Measurements from ENCODE around the gene SAMD14. TPM values are rescaled to one million over a fixed set of nuclear protein-coding genes. Genes with fewer than 3 reads are reported as not detected.

Gene SAMD14
- total and polyA plus RNA-seq, 3 experiments from 2014 or later = 0.92 to 1.3 TPM; not detected in 1

DNA sequence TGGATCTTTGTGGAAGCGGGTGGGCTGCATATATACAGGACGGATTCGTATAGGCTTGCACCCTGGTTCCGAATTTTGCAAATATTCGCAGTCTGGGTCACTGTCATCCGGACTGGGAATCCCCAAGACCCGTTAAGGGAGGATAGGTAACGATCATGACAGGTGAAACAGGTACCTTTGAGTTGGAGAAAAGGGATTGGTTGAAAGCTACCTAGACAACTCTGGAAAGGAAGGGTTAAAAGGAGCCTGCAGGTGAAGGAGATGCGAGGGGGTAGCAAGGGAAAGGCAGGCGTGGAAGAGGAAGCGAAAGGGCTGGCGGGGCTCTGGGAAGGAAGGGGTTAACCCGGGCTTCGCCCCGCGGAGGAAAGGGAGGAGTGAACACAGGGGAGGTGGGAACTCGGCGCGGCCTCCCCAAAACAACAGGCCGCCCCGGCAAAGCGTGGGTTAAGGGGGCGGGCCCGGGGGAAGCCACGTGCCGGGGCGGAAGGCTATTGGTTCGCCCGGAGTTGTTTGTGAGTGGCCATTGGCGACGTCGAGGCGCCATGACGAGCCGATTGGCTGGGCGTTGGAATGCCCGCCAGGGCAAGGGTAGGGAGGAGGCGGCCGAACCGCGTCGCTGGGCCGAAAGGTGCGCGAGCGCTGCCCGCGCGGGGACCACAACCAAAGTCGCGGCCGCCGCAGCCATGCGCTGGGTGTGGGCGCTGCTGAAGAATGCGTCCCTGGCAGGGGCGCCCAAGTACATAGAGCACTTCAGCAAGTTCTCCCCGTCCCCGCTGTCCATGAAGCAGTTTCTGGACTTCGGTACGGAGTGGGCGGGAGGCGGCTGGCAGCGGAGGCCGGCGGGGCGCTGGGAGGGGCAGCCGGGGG lies 35.0 kb downstream of the SAMD14 start, which contains the start of gene PDK2:
Gene PDK2 (plus strand): TSS at position 599 of the 867 bp plus-strand sequence. CDS start 85 bp downstream, at position 684.
- Mint-ChIP-seq H3K4me3 (peak within 1 kb of the TSS; percentile 88 to 100 (median 97)), H3K9me3 (no peaks in the 10 kb centered on the region), H3K27ac (peak within 1 kb of the TSS; percentile 88 to 98 (median 96)), H3K36me3 (peaks cover 0 to 41% (median 7%) of the 10 kb centered on the region in 3 donors), H3K4me1 (peaks cover 21 to 46% (median 27%) of the 10 kb centered on the region in 3 donors), H3K27me3 (no peaks in the 10 kb centered on the region)
- Histone ChIP-seq H3K36me3 (ENCODE audit: insufficient read depth, low read length) (peaks cover 10% of the 10 kb centered on the region), H3K4me1 (ENCODE audit: insufficient read depth, low read length) (peaks cover 17% of the 10 kb centered on the region), H3K9me3 (ENCODE audit: low read length) (no peaks in the 10 kb centered on the region), H3K4me3 (ENCODE audit: low read length) (peak within 1 kb of the TSS; percentile 100), H3K27me3 (ENCODE audit: insufficient read depth, low read length, poor library complexity, severe bottlenecking) (no peaks in the 10 kb centered on the region), H3K27ac (ENCODE audit: low read depth, low read length) (peak within 1 kb of the TSS; percentile 79)
- DNase-seq = peak; percentile 93 to 98 (median 97)
- ChIA-PET POLR2A (interaction anchor here (0.6 to 1.3 kb wide), 4 partner anchors 38 to 418 kb away, joined by 3 to 5 read pairs (median 4); no protein-coding TSS in a partner anchor), CTCF (interaction anchor here (0.8 to 5.7 kb wide), 44 partner anchors 9 to 527 kb away, joined by 3 to 75 read pairs (median 6); partner anchors contain the start of genes ITGA3, PPP1R9B, SAMD14 and SGCA)

- Mint-ChIP-seq H3K4me1 (peaks cover 18 to 41% (median 23%) of the 10 kb centered on the region in 3 donors), H3K4me3 (peak overlapping the region; percentile 88 to 100 (median 97)), H3K9me3 (no peaks in the 10 kb centered on the region), H3K36me3 (peaks cover 0 to 38% (median 7%) of the 10 kb centered on the region in 3 donors), H3K27me3 (no peaks in the 10 kb centered on the region), H3K27ac (peak overlapping the region; percentile 88 to 98 (median 96))
- Histone ChIP-seq H3K36me3 (ENCODE audit: insufficient read depth, low read length) (peaks cover 10% of the 10 kb centered on the region), H3K9me3 (ENCODE audit: low read length) (no peaks in the 10 kb centered on the region), H3K4me1 (ENCODE audit: insufficient read depth, low read length) (peaks cover 17% of the 10 kb centered on the region), H3K27me3 (ENCODE audit: insufficient read depth, low read length, poor library complexity, severe bottlenecking) (no peaks in the 10 kb centered on the region), H3K27ac (ENCODE audit: low read depth, low read length) (peak overlapping the region; percentile 79), H3K4me3 (ENCODE audit: low read length) (peak overlapping the region; percentile 100)
- ChIA-PET CTCF (interaction anchor here (0.7 to 5.7 kb wide), 51 partner anchors 10 to 527 kb away, joined by 3 to 75 read pairs (median 5); partner anchors contain the start of genes ITGA3, PPP1R9B, SAMD14 and SGCA), POLR2A (interaction anchor here (0.6 to 1.3 kb wide), 4 partner anchors 38 to 417 kb away, joined by 3 to 5 read pairs (median 4); no protein-coding TSS in a partner anchor)
- peak; percentile 78 to 91 (median 88) for DNase-seq
Observed at GRCh38 chr17:50094243-50094752, 35.7 kb downstream of the SAMD14 start.

GRCh38 chr17:50093807-50094206 lies 36.2 kb downstream of the SAMD14 start:
- DNase-seq = no peak
- Mint-ChIP-seq H3K36me3 (peaks cover 0 to 35% (median 7%) of the 10 kb centered on the region in 3 donors), H3K27ac (peak overlapping the region in 6 of 8 donors; percentile 88 to 98 (median 96)), H3K27me3 (no peaks in the 10 kb centered on the region), H3K4me1 (peaks cover 18 to 41% (median 23%) of the 10 kb centered on the region in 3 donors), H3K4me3 (peak overlapping the region; percentile 88 to 100 (median 97)), H3K9me3 (no peaks in the 10 kb centered on the region)
- H3K4me1 ChIP-seq (ENCODE audit: insufficient read depth, low read length) = peaks cover 17% of the 10 kb centered on the region
- ChIA-PET CTCF (interaction anchor here (0.7 to 5.7 kb wide), 50 partner anchors 9 to 526 kb away, joined by 3 to 75 read pairs (median 5); partner anchors contain the start of genes ITGA3, PPP1R9B, SAMD14 and SGCA), POLR2A (interaction anchor here (0.6 to 1.3 kb wide), 4 partner anchors 24 to 386 kb away, joined by 3 to 5 read pairs (median 4); partner anchors contain the start of gene SLC35B1)
- H3K36me3 ChIP-seq (ENCODE audit: insufficient read depth, low read length) = peaks cover 8% of the 10 kb centered on the region
- H3K27ac ChIP-seq (ENCODE audit: low read depth, low read length) = no peak overlapping the region
- no peaks in the 10 kb centered on the region for H3K27me3 ChIP-seq (ENCODE audit: insufficient read depth, low read length, poor library complexity, severe bottlenecking)
- H3K4me3 ChIP-seq (ENCODE audit: low read length) = no peak overlapping the region
- H3K9me3 ChIP-seq (ENCODE audit: low read length) = no peaks in the 10 kb centered on the region

GRCh38 chr17:50093246-50093645 lies 36.7 kb downstream of the SAMD14 start:
- Mint-ChIP-seq H3K27ac (peak overlapping the region in 3 of 8 donors; percentile 42 to 51 (median 46)), H3K4me1 (peaks cover 14 to 37% (median 18%) of the 10 kb centered on the region in 3 donors), H3K27me3 (no peaks in the 10 kb centered on the region), H3K9me3 (no peaks in the 10 kb centered on the region), H3K36me3 (peaks cover 0 to 30% (median 2%) of the 10 kb centered on the region in 3 donors), H3K4me3 (peak overlapping the region in 3 of 7 donors; percentile 31 to 59 (median 56))
- H3K4me3 ChIP-seq (ENCODE audit: low read length) = no peak overlapping the region
- no peak for DNase-seq
- H3K4me1 ChIP-seq (ENCODE audit: insufficient read depth, low read length) = peaks cover 17% of the 10 kb centered on the region
- CTCF ChIA-PET = interaction anchor here (0.9 to 5.7 kb wide), 17 partner anchors 11 to 526 kb away, joined by 3 to 75 read pairs (median 7); partner anchors contain the start of gene ITGA3
- no peaks in the 10 kb centered on the region for H3K9me3 ChIP-seq (ENCODE audit: low read length)
- H3K36me3 ChIP-seq (ENCODE audit: insufficient read depth, low read length) = peaks cover 3% of the 10 kb centered on the region
- no peaks in the 10 kb centered on the region for H3K27me3 ChIP-seq (ENCODE audit: insufficient read depth, low read length, poor library complexity, severe bottlenecking)
- H3K27ac ChIP-seq (ENCODE audit: low read depth, low read length) = no peak overlapping the region
- POLR2A ChIA-PET = interaction anchor here (0.6 kb wide), 2 partner anchors 25 to 385 kb away, joined by 3 to 4 read pairs; partner anchors contain the start of gene SLC35B1

GRCh38 chr17:50091918-50092285 lies 38.1 kb downstream of the SAMD14 start:
- Mint-ChIP-seq H3K27me3 (no peaks in the 10 kb centered on the region), H3K9me3 (no peaks in the 10 kb centered on the region), H3K27ac (peak overlapping the region in 2 of 8 donors; percentile 8 to 35), H3K4me3 (no peak overlapping the region), H3K36me3 (peaks cover 0 to 18% (median 0%) of the 10 kb centered on the region in 3 donors), H3K4me1 (peaks cover 10 to 24% (median 16%) of the 10 kb centered on the region in 3 donors)
- no peak for DNase-seq
- CTCF ChIA-PET = interaction anchor here (1.3 to 5.7 kb wide), 3 partner anchors 11 to 96 kb away, joined by 4 to 75 read pairs (median 7); partner anchors contain the start of gene DLX3
- Histone ChIP-seq H3K27ac (ENCODE audit: low read depth, low read length) (no peak overlapping the region), H3K36me3 (ENCODE audit: insufficient read depth, low read length) (no peaks in the 10 kb centered on the region), H3K4me3 (ENCODE audit: low read length) (no peak overlapping the region), H3K9me3 (ENCODE audit: low read length) (no peaks in the 10 kb centered on the region), H3K4me1 (ENCODE audit: insufficient read depth, low read length) (peaks cover 17% of the 10 kb centered on the region), H3K27me3 (ENCODE audit: insufficient read depth, low read length, poor library complexity, severe bottlenecking) (no peaks in the 10 kb centered on the region)
- POLR2A ChIA-PET = interaction anchor here (1.0 kb wide), 1 partner anchor 21 kb away, joined by 3 read pairs; no protein-coding TSS in a partner anchor

DNA sequence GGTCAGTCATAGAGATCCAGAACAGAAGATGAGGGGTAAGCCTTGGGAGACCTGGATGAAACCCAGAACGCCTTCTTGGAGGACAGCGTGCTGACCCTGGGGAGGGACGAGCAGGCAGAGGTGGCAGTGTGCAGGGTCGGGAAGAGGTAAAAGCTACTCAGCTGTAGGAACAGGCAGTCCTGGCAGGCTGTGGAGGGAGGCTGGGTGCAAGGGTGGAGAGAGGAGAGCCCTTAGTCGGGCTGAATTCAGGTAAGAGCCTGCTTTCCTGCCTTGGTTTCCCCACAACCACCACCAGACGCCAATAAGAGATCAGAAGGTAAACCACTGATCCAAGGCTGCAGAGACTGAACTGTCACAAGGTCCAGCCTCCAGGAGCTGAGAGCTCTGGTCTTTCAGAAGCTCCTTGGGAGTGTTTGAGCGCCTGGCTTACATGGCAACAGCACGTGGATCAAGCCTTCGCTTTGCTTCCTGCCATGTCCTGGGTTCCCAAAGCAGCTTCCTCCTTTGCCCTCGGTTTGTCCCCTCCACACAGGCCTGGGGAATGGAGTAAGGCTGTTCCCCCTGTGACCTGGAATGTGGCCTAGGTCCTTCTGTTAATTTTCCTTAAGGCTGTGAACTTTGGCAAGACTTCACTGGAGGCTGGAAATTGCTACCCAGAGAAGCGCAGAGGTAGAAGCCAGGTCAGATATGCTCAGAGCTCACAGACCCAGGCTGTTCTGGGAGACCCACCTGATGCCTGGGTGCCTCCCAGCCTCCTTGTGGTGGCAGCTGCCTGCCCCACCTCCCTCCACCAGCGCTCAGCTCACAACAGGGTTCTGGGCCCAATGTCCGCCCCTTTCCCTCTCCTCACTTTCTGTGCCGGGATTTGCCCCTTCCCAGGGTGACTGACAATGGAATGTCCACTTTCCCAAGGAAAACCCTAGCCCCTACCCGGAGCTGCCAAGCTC lies 38.7 kb downstream of the SAMD14 start:
- peak overlapping the region in 1 of 8 donors; percentile 50 for H3K27ac Mint-ChIP-seq
- H3K9me3 Mint-ChIP-seq = no peaks in the 10 kb centered on the region
- peaks cover 10 to 17% (median 14%) of the 10 kb centered on the region in 3 donors for H3K4me1 Mint-ChIP-seq
- no peak for DNase-seq
- Histone ChIP-seq H3K4me1 (ENCODE audit: insufficient read depth, low read length) (peaks cover 14% of the 10 kb centered on the region), H3K27ac (ENCODE audit: low read depth, low read length) (no peak overlapping the region), H3K36me3 (ENCODE audit: insufficient read depth, low read length) (no peaks in the 10 kb centered on the region), H3K27me3 (ENCODE audit: insufficient read depth, low read length, poor library complexity, severe bottlenecking) (no peaks in the 10 kb centered on the region), H3K4me3 (ENCODE audit: low read length) (no peak overlapping the region), H3K9me3 (ENCODE audit: low read length) (no peaks in the 10 kb centered on the region)
- CTCF ChIA-PET = interaction anchor here (1.3 to 5.7 kb wide), 3 partner anchors 11 to 95 kb away, joined by 4 to 75 read pairs (median 7); partner anchors contain the start of gene DLX3
- H3K4me3 Mint-ChIP-seq = peak overlapping the region in 1 of 7 donors; percentile 23
- no peaks in the 10 kb centered on the region for H3K27me3 Mint-ChIP-seq
- POLR2A ChIA-PET = interaction anchor here (1.0 kb wide), 1 partner anchor 22 kb away, joined by 3 read pairs; no protein-coding TSS in a partner anchor
- H3K36me3 Mint-ChIP-seq = peaks cover 0 to 17% (median 0%) of the 10 kb centered on the region in 3 donors
